ENCODE data around the gene DENND4A. TPM values are rescaled to one million over a fixed set of nuclear protein-coding genes. Genes with fewer than 3 reads are reported as not detected.
A peak's percentile ranks its signal among the peaks of the same experiment; 100 is the strongest.

DENND4A gene
- total and polyA plus RNA-seq, 2 of the 4 experiments (the other 2 are of a cell fraction), result 4.1 to 17.7 TPM

- no peak overlapping the region for H2AK9ac ChIP-seq (replicated peaks; ENCODE audit: low read depth, low read length, poor library complexity)
- no peaks in the 10 kb centered on the region for H3K9me3 ChIP-seq (ENCODE audit: control insufficient read depth, insufficient read depth, low read length)
- H3K27me3 ChIP-seq (ENCODE audit: control insufficient read depth, insufficient read depth, low read length), result no peaks in the 10 kb centered on the region
- H3K9ac ChIP-seq (ENCODE audit: low read depth, low read length), result no peak overlapping the region
- peaks cover 2% of the 10 kb centered on the region; the same call in 1 of the 2 replicates for H3K9me1 ChIP-seq (ENCODE audit: insufficient read depth, low read length)
- in situ Hi-C loops (cut with MboI; ENCODE audit: low sequenced_read_pairs) (no loop called here), dilution Hi-C loops (cut with HindIII; ENCODE audit: low sequenced_read_pairs, unreplicated experiment) (no loop called here), intact Hi-C loops (cut with micrococcal nuclease) (loop anchor here (1.0 to 10.0 kb wide), 3 partner anchors 218 to 646 kb away; partner anchors contain the start of gene RAB11A)
- H2BK20ac ChIP-seq (ENCODE audit: low read depth, low read length), result no peak overlapping the region
- no peak overlapping the region for H4K91ac ChIP-seq (ENCODE audit: insufficient read depth, low read depth, low read length)
- WGBS, 2 experiments (ENCODE audit: extremely low coverage in 2 of 2, insufficient read length in 1 of 2), result no CpG with 5 or more reads among the region's 3 CpGs
- H4K20me1 ChIP-seq (ENCODE audit: insufficient read depth, low read length), result 0 out of 2 replicates have a peak, but pooled peaks cover 3% of the 10 kb centered on the region
- no peak overlapping the region for H3K27ac ChIP-seq (ENCODE audit: insufficient read depth, low read length)
- no peak overlapping the region for H2AFZ ChIP-seq (replicated peaks; ENCODE audit: low read length, poor library complexity)
- no peak overlapping the region for H3K56ac ChIP-seq (ENCODE audit: extremely low read depth, insufficient read depth, low read length)
- BruUV-seq (replicated peaks), result no TSS peak
- 0 out of 4 replicates have a peak, but pooled peaks cover 0 to 2% of the 10 kb centered on the region in 2 experiments for H3K79me1 ChIP-seq (ENCODE audit: low read depth in 1 of 2, low read length in 2 of 2)
- no peak overlapping the region for H3K4ac ChIP-seq (ENCODE audit: low read depth, low read length)
- H3K18ac ChIP-seq (ENCODE audit: low read depth, low read length), result no peak overlapping the region
- no peak overlapping the region for H2BK120ac ChIP-seq (ENCODE audit: low read depth, low read length)
- no peak overlapping the region for H2AK5ac ChIP-seq (ENCODE audit: low read depth, low read length)
- H2BK5ac ChIP-seq (ENCODE audit: low read depth, low read length, poor library complexity, severe bottlenecking), result no peak overlapping the region
- ChIA-PET CTCF (interaction anchor here (0.7 to 1.1 kb wide), 6 partner anchors 9 to 230 kb away, joined by 3 to 6 read pairs (median 4); partner anchors contain the start of genes DENND4A and RAB11A), POLR2A (ENCODE audit: unreplicated experiment) (no interaction called here)
- 0 out of 4 replicates have a peak overlapping the region, but pooled peaks of 1 of the 2 experiments have one; percentile 52 for H4K8ac ChIP-seq (ENCODE audit: low read depth in 2 of 2, low read length in 2 of 2)
- peak overlapping the region; percentile 7; the same call in 1 of the 2 replicates for H3K4me2 ChIP-seq (ENCODE audit: low read depth, low read length)
- peak; percentile 92 for ATAC-seq (ENCODE audit: low read depth)
- no peak overlapping the region for H2BK15ac ChIP-seq (ENCODE audit: low read depth, low read length)
- H4K5ac ChIP-seq (ENCODE audit: low read depth, low read length), result no peak overlapping the region
- peak; percentile 81 for DNase-seq
- H3K36me3 ChIP-seq (ENCODE audit: control insufficient read depth, insufficient read depth, low read length), result no peaks in the 10 kb centered on the region
- H3K4me1 ChIP-seq (ENCODE audit: control insufficient read depth, insufficient read depth, low read length), result peaks cover 5% of the 10 kb centered on the region; the same call in 1 of the 2 replicates
- no peak overlapping the region for H3K4me3 ChIP-seq (ENCODE audit: insufficient read depth, low read depth, low read length)
- 0 out of 2 replicates have a peak overlapping the region, but pooled peaks have one; percentile 5 for H3K23ac ChIP-seq (ENCODE audit: low read depth, low read length)
- no peak overlapping the region for H3K14ac ChIP-seq (replicated peaks; ENCODE audit: low read depth, low read length)
- TF ChIP-seq MAZ (IDR thresholded peaks at IDR 0.05; ENCODE audit: borderline replicate concordance, low read depth, low read length), result peak; percentile 90; the same call in 1 of the 2 replicates
- no peak for TF ChIP-seq CEBPB (IDR thresholded peaks at IDR 0.05; ENCODE audit: low read depth, low read length)
- TF ChIP-seq USF2 (IDR thresholded peaks at IDR 0.05; ENCODE audit: low read depth, low read length), result no peak
- no peak for TF ChIP-seq MAFK (IDR thresholded peaks at IDR 0.05; ENCODE audit: low read depth, low read length)
- TF ChIP-seq RFX5 (IDR thresholded peaks at IDR 0.05; ENCODE audit: low read depth, low read length), result no peak
- TF ChIP-seq RCOR1 (IDR thresholded peaks at IDR 0.05; ENCODE audit: insufficient replicate concordance, low read length), result no peak
- TF ChIP-seq NFE2L2 (IDR thresholded peaks at IDR 0.05; ENCODE audit: low read depth, low read length), result no peak
- TF ChIP-seq CHD1 (IDR thresholded peaks at IDR 0.05; ENCODE audit: low read depth, low read length), result no peak
- no peak for TF ChIP-seq FOS (IDR thresholded peaks at IDR 0.05; ENCODE audit: low read depth, low read length)
- TF ChIP-seq BHLHE40 (IDR thresholded peaks at IDR 0.05; ENCODE audit: low read depth, low read length), result no peak
- TF ChIP-seq ELK1 (IDR thresholded peaks at IDR 0.05; ENCODE audit: borderline replicate concordance, low read depth, low read length), result no peak
- TF ChIP-seq SMC3 (IDR thresholded peaks at IDR 0.05; ENCODE audit: low read depth, low read length), result peak; percentile 79
- no peak for TF ChIP-seq MXI1 (IDR thresholded peaks at IDR 0.05; ENCODE audit: borderline replicate concordance, low read depth, low read length)
- peak; percentile 90 for TF ChIP-seq CTCF (conservative IDR thresholded peaks at IDR 0.05; ENCODE audit: low read depth, low read length)
- TF ChIP-seq POLR2A (IDR thresholded peaks at IDR 0.05; ENCODE audit: low read depth, low read length), result no peak
- peak; percentile 84 for TF ChIP-seq RAD21 (IDR thresholded peaks at IDR 0.05; ENCODE audit: low read length)
These were observed 153.4 kb downstream of the DENND4A start for GRCh38 chr15:65638681-65639089.
